DMS53 treated with DMSO at 0.1 percent for 48 hours (cell line): Measurements from ENCODE around the gene TIGD6.
"Not testable (repeated sequence)": the region's sequence is repeated elsewhere in the genome, so short reads cannot be mapped to it uniquely, and the experiment has no call there.

Experiments used
- DNase-seq: peaks from one replicate; lab custom pipeline; 2025; ENCODE audit not compliant: unreplicated experiment; lab: John Stamatoyannopoulos, UW

Gene TIGD6

GRCh38 chr5:150000256-150000989, at the start of gene TIGD6, which contains the start of gene HMGXB3:
Gene TIGD6, minus strand, starts transcription at chr5:150000654. Its CDS starts 4,306 bp downstream, at chr5:149996348.
Gene HMGXB3, plus strand, starts transcription at chr5:150000739. Its CDS starts 4,114 bp downstream, at chr5:150004853.
- peak; percentile 80 for DNase-seq

- DNase-seq: no peak
Observed at GRCh38 chr5:150046031-150046430, 45.6 kb upstream of the TIGD6 start.

DNA sequence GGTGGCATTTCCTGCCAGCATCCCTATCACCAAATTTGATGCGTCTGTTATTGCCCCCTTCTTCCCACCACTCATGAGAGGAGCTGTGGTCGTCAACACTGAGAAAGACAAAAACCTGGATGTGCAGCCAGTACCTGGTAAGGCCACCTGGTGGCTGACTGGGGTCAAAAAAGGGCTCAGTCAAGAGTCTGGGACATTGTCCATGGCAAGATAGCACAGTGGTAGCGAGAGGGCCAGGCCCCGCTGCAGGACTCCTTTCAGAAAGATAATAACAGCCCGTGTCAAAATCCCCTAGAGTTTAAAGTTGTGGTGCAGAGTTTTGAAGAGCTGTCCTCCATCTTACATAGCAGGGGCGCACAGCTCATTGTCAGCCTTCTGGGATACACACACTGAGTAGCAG, 45.1 kb upstream of the TIGD6 start:
- DNase-seq: no peak

DNA sequence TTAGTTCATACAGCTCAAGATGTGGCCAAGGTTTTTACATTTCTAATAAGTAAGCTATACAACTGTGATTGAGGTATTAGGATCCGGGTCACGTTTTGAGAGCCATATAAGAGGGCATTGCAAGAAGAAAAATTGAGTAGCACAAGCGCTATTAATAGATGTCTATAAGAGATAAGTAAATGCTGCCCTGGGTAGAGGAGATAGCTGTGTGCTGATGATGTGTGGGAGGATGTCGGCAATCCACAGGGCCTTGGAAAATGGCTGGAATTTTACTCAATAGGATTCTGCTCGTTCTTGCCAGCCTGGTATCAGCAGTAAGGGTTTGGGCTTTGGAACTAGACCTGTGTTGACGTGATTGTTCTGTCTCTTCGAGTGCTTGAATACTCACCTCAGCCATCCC, 44.3 kb upstream of the TIGD6 start:
- no peak for DNase-seq

- DNase-seq: no peak
Observed at GRCh38 chr5:150044329-150044681, 43.9 kb upstream of the TIGD6 start.

- no peak for DNase-seq
Observed at GRCh38 chr5:150043657-150044328, 43.3 kb upstream of the TIGD6 start.

DNA sequence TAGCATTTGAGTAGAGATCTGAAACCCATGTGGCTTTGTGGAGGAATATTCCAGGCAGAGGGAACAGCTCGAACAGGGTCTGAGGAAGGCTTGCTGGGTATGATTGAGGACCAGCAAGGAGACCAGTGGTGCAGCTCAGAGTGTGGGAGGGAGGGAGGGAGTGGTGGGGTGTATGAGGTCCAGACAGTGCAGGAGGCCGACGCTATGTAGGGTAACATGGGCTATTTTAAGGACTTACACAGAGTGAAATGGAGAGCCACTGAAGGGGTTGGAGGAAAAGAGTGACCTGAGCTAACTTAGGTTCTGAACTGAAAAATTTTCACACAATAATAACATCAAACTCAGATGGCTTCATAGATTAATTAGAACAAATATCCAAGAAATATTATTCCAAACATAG, 42.0 kb upstream of the TIGD6 start:
- DNase-seq: no peak

DNA sequence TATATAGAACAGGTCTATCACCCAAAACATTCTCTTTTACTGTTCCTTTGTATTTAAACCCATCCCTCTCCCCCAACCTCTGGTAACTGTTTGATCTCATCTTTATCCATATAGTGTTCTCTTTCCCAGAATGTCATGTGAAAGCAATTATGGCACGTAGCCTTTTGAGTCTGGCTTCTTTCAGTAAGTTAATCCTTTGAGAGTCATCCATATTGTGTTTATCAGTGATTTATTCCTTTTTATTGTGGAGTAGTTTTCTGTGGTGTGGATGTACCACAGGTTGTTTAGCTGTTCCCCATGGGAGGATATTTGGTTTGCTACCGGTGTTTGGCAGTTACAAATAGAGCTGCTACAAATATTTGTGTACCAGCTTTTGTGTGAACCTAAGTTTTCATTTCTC, 38.1 kb upstream of the TIGD6 start:
- no peak for DNase-seq

DNA sequence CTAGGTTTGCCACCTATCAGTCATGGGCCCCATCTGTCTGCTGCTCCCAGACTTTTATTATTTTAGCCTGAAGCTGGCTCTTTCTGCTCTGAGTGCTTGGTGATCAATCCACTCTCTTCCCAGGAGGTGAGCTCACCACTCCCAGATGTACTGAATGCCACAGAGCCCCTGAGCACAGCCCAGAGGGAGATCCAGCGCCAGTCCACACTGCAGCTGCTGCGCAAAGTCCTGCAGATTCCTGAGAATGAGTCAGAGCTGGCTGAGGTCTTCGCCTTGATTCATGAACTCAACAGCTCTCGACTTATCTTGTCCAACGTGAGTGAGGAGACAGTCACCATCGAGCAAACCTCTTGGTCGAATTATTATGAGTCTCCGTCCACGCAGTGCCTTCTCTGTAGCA, 36.1 kb upstream of the TIGD6 start:
- DNase-seq: no peak

GRCh38 chr5:150035139-150035895, 34.9 kb upstream of the TIGD6 start:
- no peak for DNase-seq

DNA sequence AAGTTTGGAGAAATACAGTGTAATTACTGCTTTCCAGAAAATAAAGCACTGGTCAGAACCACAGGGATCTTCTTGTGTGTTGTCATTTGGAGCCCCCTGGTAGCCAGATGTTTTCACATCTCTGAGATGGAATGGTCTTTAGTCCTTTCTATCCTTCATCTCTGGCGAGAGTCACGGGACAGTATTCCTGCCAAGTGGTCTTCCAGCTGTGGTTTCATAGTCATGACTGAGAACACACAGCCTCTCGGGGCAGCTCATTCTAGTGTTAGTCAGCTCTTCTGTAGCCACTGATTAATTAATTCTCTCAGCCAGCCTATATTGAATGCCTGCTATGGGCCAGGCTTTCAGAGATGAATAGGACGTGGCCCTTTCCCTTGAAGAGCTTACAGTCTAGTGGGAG, 34.2 kb upstream of the TIGD6 start:
- DNase-seq: no peak

DNA sequence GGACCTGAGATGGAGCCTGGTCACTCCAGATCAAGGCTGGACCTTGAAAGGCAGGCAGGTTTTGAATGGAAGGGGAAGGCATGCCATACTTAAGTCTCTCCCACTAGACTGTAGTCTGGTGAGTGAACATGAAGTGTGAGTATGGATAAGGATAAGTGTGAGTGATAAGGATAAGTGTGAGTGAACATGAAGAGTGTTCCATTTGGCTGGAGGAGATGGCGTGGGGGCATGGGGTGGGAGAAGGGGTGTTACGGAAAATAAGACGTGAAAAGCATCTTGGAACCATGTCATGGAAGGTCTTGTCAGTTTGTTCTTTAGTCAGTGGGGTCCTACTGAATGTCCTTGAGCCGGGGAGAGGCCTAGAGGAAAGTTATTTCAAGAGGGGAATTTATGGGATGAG, 32.9 kb upstream of the TIGD6 start:
- DNase-seq: no peak

GRCh38 chr5:150028047-150028446, 27.6 kb upstream of the TIGD6 start:
- not testable (repeated sequence) for DNase-seq

- DNase-seq: no peak
Observed at GRCh38 chr5:150026682-150027172, 26.3 kb upstream of the TIGD6 start.

DNA sequence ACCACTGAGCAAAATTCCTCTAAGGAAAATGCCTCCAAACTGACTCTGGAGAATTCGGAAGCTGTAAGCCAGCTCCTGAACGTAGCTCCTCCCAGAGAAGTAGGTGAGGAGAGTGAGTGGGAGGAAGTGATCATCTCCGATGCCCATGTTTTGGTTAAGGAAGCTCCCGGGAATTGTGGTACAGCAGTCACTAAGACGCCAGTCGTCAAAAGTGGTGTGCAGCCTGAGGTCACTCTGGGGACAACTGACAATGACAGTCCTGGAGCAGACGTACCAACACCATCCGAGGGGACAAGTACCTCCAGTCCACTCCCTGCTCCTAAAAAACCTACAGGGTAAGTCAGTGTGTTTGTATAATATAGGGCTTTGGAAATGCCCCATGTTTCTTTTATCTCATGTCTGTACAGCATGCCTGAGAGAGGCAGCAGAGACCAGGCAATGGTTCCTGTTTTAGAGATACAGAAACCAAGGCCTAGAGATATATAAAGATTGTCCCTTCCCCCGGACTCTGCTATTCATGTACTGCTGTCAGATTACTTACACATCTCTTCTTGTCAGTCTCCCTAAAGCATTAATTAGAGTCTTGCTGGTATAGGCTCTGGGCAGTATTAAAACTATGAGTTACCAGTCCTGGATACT, 24.0 kb upstream of the TIGD6 start:
- no peak for DNase-seq

DNA sequence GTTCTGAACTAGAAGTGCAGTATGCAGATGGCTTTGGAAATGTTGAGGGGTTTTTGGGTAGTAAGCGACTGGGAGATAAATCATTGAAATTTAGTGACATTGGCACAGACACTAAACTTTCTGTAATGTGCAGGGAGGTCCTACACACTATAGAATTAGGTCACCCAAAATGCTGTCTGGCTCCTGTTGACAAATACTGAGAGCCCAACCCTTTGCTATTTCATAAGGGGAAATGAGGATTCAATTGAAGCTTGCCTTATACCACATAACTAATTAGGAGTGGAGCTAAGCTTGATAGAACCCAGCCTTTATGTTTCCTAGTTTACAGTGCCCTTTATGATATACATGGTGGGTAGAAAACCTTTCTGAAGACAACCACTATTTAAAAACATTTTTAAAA, 22.7 kb upstream of the TIGD6 start:
- DNase-seq: no peak

- no peak for DNase-seq
Observed at GRCh38 chr5:150022681-150023080, 22.2 kb upstream of the TIGD6 start.

- DNase-seq: peak; percentile 13
Observed at GRCh38 chr5:150022158-150022531, 21.7 kb upstream of the TIGD6 start.

- no peak for DNase-seq
Observed at GRCh38 chr5:150021491-150022157, 21.2 kb upstream of the TIGD6 start.

- no peak for DNase-seq
Observed at GRCh38 chr5:150020249-150020648, 19.8 kb upstream of the TIGD6 start.
